Neural crest cell (in vitro differentiated cells): ENCODE data around the gene ZSCAN31. TPM values are rescaled to one million over a fixed set of nuclear protein-coding genes. Genes with fewer than 3 reads are reported as not detected.

ENCODE experiments used
- DNase-seq: peaks from one replicate; pipeline ENCODE4 v3.0.0; 2021; ENCODE audit warnings: low read depth, mixed read lengths, low spot score
- H3K27ac Mint-ChIP-seq: one replicate; pipeline ENCODE4 v1.8.0; 2021; ENCODE audit warnings: mild to moderate bottlenecking, mixed read lengths; ENCODE audit not compliant: unreplicated experiment
- H3K27me3 Mint-ChIP-seq: 2 replicates; pipeline ENCODE4 v1.8.0; 2021; ENCODE audit warnings: low read depth, mild to moderate bottlenecking, mixed read lengths
- H3K36me3 Mint-ChIP-seq: 2 replicates; pipeline ENCODE4 v1.8.0; 2021; ENCODE audit warnings: low read depth, mild to moderate bottlenecking, mixed read lengths
- H3K4me1 Mint-ChIP-seq: 2 replicates; pipeline ENCODE4 v1.8.0; 2021; ENCODE audit warnings: mixed read lengths
- H3K4me3 Mint-ChIP-seq: one replicate; pipeline ENCODE4 v1.8.0; 2021; ENCODE audit warnings: mild to moderate bottlenecking, mixed read lengths
- H3K9me3 Mint-ChIP-seq: 2 replicates; pipeline ENCODE4 v1.8.0; 2021; ENCODE audit warnings: mixed read lengths
- total RNA-seq: library from RNA; stranded (reverse); gene quantifications from 2 replicates; pipeline ENCODE4 v1.2.1, GENCODE V29; 2021
- TF ChIP-seq, protein P1 (sequence below): fragments of 200-600 bp; sonication (generic); conservative IDR thresholded peaks from 2 replicates; pipeline ENCODE4 v1.5.0; 2021; ENCODE audit warnings: antibody characterized with exemption, mild to moderate bottlenecking

The ZSCAN31 gene
- total RNA-seq, 1 donor from 2014 or later, result 6.7 TPM

DNA sequence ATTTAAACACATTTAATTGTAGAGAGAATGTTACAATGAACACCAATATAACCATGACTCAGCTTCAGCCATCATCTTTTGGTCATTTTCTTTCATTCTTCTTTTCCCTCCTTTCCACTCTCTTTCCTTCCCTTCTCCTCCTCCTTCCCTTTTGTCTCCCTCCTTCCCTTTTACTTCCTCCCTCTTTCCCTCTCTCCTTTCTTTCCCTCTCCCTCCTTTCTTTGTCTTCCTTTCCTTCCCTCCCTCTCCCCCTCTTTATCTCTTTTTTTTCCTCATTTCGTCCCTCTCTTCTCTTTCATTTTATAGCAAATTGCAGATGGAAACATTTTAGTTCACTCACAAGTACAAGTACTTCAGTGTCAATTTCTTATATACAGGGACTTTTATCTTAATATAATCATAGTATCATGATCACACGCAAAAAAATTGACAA is 15.6 kb upstream of the ZSCAN31 start:
- Mint-ChIP-seq H3K9me3 (peaks cover 3% of the 10 kb centered on the region), H3K36me3 (peaks cover 11% of the 10 kb centered on the region), H3K4me3 (peak overlapping the region; percentile 98), H3K4me1 (peaks cover 43% of the 10 kb centered on the region), H3K27me3 (peaks cover 21% of the 10 kb centered on the region), H3K27ac (no peak overlapping the region)
- no peak for DNase-seq
- TF ChIP-seq, protein P1, sequence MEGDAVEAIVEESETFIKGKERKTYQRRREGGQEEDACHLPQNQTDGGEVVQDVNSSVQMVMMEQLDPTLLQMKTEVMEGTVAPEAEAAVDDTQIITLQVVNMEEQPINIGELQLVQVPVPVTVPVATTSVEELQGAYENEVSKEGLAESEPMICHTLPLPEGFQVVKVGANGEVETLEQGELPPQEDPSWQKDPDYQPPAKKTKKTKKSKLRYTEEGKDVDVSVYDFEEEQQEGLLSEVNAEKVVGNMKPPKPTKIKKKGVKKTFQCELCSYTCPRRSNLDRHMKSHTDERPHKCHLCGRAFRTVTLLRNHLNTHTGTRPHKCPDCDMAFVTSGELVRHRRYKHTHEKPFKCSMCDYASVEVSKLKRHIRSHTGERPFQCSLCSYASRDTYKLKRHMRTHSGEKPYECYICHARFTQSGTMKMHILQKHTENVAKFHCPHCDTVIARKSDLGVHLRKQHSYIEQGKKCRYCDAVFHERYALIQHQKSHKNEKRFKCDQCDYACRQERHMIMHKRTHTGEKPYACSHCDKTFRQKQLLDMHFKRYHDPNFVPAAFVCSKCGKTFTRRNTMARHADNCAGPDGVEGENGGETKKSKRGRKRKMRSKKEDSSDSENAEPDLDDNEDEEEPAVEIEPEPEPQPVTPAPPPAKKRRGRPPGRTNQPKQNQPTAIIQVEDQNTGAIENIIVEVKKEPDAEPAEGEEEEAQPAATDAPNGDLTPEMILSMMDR, result no peak

DNA sequence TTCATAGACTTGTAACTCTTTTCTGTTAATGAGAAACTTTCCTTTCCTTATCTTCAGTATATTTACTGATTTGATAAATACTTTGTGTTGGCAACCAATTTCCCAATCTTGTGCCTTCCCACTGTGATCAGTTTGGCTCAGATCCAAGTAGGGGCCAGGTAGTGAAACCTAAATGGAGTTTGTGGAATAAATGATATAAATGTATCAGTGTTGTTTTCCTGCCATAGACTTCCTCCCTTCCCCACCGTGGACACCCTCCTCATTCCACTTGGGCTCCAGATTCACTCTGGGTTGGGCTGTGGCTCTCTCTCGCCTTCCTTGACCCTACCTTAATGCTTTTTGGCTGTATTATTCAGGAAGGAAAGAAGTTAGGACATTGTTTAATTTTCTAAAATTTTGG is 15.1 kb upstream of the ZSCAN31 start:
- peak overlapping the region; percentile 98 for H3K4me3 Mint-ChIP-seq
- no peak overlapping the region for H3K27ac Mint-ChIP-seq
- H3K36me3 Mint-ChIP-seq, result peaks cover 11% of the 10 kb centered on the region
- TF ChIP-seq, protein P1, result no peak
- peaks cover 26% of the 10 kb centered on the region for H3K27me3 Mint-ChIP-seq
- no peak for DNase-seq
- peaks cover 40% of the 10 kb centered on the region for H3K4me1 Mint-ChIP-seq
- peaks cover 3% of the 10 kb centered on the region for H3K9me3 Mint-ChIP-seq

DNA sequence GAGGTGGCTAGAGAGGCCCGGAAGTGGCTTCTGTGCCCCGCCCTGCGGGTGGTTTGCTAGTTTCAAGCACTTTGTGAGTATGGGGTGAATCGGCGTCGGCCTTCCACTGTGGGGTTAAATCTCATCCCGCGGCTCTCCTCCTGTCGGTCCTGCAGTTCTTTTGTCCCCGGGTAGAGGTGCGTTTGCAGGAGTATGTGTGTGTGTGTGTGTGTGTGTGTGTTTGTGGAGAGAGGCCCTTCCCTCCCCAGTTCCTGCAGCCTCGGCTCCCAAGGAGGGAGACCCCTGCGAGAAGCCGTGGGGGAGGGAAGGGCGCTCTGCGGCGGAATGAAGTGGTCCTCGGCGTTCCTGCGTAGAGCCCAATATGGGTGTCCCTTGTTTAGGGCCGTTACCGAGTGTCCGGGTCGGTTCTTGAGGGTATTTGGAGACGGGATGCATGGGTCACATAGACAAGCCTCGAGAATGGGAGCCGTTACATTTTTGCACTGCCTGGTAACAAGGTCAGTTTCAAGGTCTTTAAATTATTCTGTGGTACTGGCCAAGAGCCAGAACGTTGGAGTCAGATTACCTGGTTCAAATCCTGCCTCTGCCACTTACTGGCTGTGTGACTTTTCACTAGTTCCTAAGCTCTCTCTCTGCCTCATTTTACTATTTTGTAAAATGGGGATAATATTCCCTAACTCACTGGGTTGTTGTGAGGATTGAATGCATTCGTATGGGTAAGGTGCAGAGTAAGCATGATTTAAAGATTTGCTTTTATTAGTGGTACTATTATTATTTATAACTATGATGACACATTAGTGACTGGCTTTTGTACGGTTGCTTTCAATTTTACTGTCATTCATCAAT is 14.2 kb upstream of the ZSCAN31 start, which contains the start of gene ZKSCAN3:
Gene ZKSCAN3, plus strand, starts transcription at position 56 of the 846 bp plus-strand sequence. CDS start 9,640 bp downstream, outside the sequence.
- TF ChIP-seq, protein P1, result no peak
- H3K36me3 Mint-ChIP-seq, result peaks cover 11% of the 10 kb centered on the region
- H3K4me1 Mint-ChIP-seq, result peaks cover 32% of the 10 kb centered on the region
- peak; percentile 67 for DNase-seq
- peaks cover 3% of the 10 kb centered on the region for H3K9me3 Mint-ChIP-seq
- peaks cover 35% of the 10 kb centered on the region for H3K27me3 Mint-ChIP-seq
- H3K27ac Mint-ChIP-seq, result peak within 1 kb of the TSS; percentile 99
- peak within 1 kb of the TSS; percentile 98 for H3K4me3 Mint-ChIP-seq

DNA sequence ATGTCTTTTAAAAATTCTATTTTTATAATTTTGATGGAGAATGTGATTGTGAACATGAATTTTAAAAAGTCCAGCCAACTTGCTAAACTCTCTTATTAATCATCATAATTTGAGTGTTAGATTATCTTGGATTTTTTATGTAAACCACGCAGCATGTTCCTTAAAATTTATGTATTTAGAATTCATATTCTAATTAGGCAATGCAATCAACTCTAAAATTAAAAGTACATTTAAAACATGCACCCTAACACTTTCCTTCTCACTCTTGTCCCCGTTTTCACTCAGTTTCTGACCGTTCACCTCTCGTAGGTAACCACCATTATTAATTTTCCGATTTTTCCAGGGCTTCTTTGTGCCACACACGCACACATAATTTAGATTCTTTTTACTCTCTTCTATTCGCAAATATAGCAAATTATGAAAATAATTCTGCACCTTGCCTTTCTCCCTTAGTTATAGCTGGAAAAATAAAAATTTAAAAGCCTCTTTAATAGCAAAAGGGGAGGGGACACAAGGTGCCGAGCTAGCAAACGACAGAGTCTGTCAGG is 13.5 kb upstream of the ZSCAN31 start:
- Mint-ChIP-seq H3K9me3 (peaks cover 3% of the 10 kb centered on the region), H3K4me3 (peak overlapping the region; percentile 98), H3K27me3 (peaks cover 41% of the 10 kb centered on the region), H3K27ac (peak overlapping the region; percentile 99), H3K36me3 (peaks cover 11% of the 10 kb centered on the region), H3K4me1 (peaks cover 32% of the 10 kb centered on the region)
- TF ChIP-seq, protein P1, result no peak
- DNase-seq, result no peak

DNA sequence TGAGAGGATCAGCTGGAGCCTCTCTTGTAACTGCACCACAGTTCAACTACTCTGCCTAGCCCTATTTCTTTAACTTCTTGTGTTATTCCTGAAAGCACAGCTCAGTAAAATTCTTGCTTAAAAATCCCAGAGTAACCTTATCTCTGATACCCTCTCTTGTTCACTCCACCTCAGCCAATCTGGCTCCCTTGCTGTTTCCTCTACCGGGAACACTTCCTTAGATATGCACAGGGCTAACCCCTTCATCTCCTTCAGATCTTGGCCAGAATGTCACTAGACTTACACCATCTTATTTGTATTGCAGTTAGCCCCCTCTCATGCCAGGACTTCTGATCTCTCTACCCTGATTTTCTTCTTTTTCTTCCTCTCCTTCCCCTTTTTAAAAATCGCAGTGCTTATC is 11.2 kb upstream of the ZSCAN31 start:
- TF ChIP-seq, protein P1, result no peak
- Mint-ChIP-seq H3K4me3 (peak overlapping the region; percentile 0), H3K27ac (no peak overlapping the region), H3K9me3 (no peaks in the 10 kb centered on the region), H3K36me3 (no peaks in the 10 kb centered on the region), H3K27me3 (peaks cover 58% of the 10 kb centered on the region), H3K4me1 (peaks cover 29% of the 10 kb centered on the region)
- DNase-seq, result no peak
